Keratinocyte (primary cell): Measurements from ENCODE around the gene ZNF70. TPM values are rescaled to one million over a fixed set of nuclear protein-coding genes. Genes with fewer than 3 reads are reported as not detected.
A peak's percentile ranks its signal among the peaks of the same experiment; 100 is the strongest.

Source experiments
- DNase-seq: peaks from one replicate; pipeline ENCODE4 v3.0.0-alpha.2; 2011; ENCODE audit warnings: low read depth, missing footprints, low spot score
- FAIRE-seq: peaks from 2 replicates; lab custom pipeline; 2011; peaks lifted over from hg19 to GRCh38; lab: Jason Lieb, UNC
- H2AFZ ChIP-seq: 2 replicates; pipeline ENCODE4 v1.6.0; 2012; ENCODE audit warnings: low read length, control low read depth, inconsistent platforms; ENCODE audit not compliant: control insufficient read depth
- H3K27ac ChIP-seq: 2 replicates; pipeline ENCODE4 v1.5.1; 2011; ENCODE audit warnings: low read length; ENCODE audit not compliant: control insufficient read depth, insufficient read depth
- H3K27me3 ChIP-seq: 3 replicates; pipeline ENCODE4 v1.6.0; 2011; ENCODE audit warnings: low read length; ENCODE audit not compliant: control insufficient read depth, insufficient read depth; ENCODE audit errors: extremely low read depth
- H3K36me3 ChIP-seq, 2 experiments: 2 replicates in 1 of 2; 3 replicates in 1 of 2; pipeline ENCODE4 v1.5.1; 2011; ENCODE audit warnings: low read length in 2 of 2, mild to moderate bottlenecking in 1 of 2; ENCODE audit not compliant: control insufficient read depth in 2 of 2, insufficient read depth in 2 of 2; ENCODE audit errors: extremely low read depth in 1 of 2
- H3K4me1 ChIP-seq: 3 replicates; pipeline ENCODE4 v1.5.1; 2011; ENCODE audit warnings: low read length; ENCODE audit not compliant: control insufficient read depth, insufficient read depth; ENCODE audit errors: extremely low read depth
- H3K4me2 ChIP-seq: 3 replicates; pipeline ENCODE4 v1.6.0; 2011; ENCODE audit warnings: low read depth, low read length; ENCODE audit not compliant: control insufficient read depth, insufficient read depth; ENCODE audit errors: extremely low read depth
- H3K4me3 ChIP-seq, 3 experiments: fragments of 200-600 bp in 1 of 3; sonication (generic) in 1 of 3; 2 replicates in 2 of 3; 3 replicates in 1 of 3; pipeline ENCODE4 v1.5.1; 2011 to 2016; ENCODE audit warnings: low read length in 3 of 3, mild to moderate bottlenecking in 3 of 3, control low read depth in 2 of 3, inconsistent platforms in 1 of 3, low read depth in 1 of 3, mixed read lengths in 1 of 3, mixed run types in 1 of 3, moderate library complexity in 1 of 3; ENCODE audit not compliant: control insufficient read depth in 2 of 3, insufficient read depth in 2 of 3; ENCODE audit errors: extremely low read depth in 1 of 3
- H3K79me2 ChIP-seq: 2 replicates; pipeline ENCODE4 v1.6.0; 2012; ENCODE audit warnings: low read length; ENCODE audit not compliant: control insufficient read depth, insufficient read depth
- H3K9ac ChIP-seq: 3 replicates; pipeline ENCODE4 v1.6.0; 2011; ENCODE audit warnings: low read length; ENCODE audit not compliant: control insufficient read depth, insufficient read depth; ENCODE audit errors: extremely low read depth
- H3K9me1 ChIP-seq: 3 replicates; pipeline ENCODE4 v1.6.0; 2011; ENCODE audit warnings: low read length; ENCODE audit not compliant: control insufficient read depth, insufficient read depth; ENCODE audit errors: extremely low read depth
- H3K9me3 ChIP-seq: 2 replicates; pipeline ENCODE4 v1.5.1; 2012; ENCODE audit warnings: low read depth, low read length; ENCODE audit not compliant: control insufficient read depth
- H4K20me1 ChIP-seq: 3 replicates; pipeline ENCODE4 v1.6.0; 2011; ENCODE audit warnings: low read length; ENCODE audit not compliant: control insufficient read depth, insufficient read depth; ENCODE audit errors: extremely low read depth
- EZH2 ChIP-seq: IDR thresholded peaks from one replicate; pipeline ENCODE4 v1.6.1; 2012; ENCODE audit warnings: inconsistent platforms, mild to moderate bottlenecking, low read length, moderate library complexity
- dilution Hi-C: fragments of 300-500 bp; cut with MboI; formaldehyde crosslinking; loops from one replicate; pipeline ENCODE4 v1.7.0; 2020; ENCODE audit warnings: low sequenced_read_pairs; ENCODE audit not compliant: extremely low pct_ligation_motif_present
- polyA plus RNA-seq, 5 experiments: library from polyadenylated mRNA; depleted of rRNA in 3 of 5; stranded (reverse) in 3 of 5; stranded (forward) in 1 of 5; unstranded in 1 of 5; fragments of >200 nt; gene quantifications; 1 replicate in 1 of 5; 2 replicates in 3 of 5; 3 replicates in 1 of 5; pipeline versions ENCODE4 v1.2.1 to v1.2.3, GENCODE V29; 2011 to 2012; ENCODE audit warnings: missing spikeins in 2 of 5, low read depth in 1 of 5, low replicate concordance in 1 of 5
- TF ChIP-seq, protein P1 (sequence below), 3 experiments: IDR thresholded peaks in 1 of 3; conservative IDR thresholded peaks in 1 of 3; optimal IDR thresholded peaks in 1 of 3; 2 replicates in 2 of 3; 3 replicates in 1 of 3; pipeline versions ENCODE3 to v1.5.1; 2011; ENCODE audit warnings: low read length in 3 of 3, mild to moderate bottlenecking in 3 of 3, moderate library complexity in 2 of 3, control low read depth in 1 of 3, inconsistent platforms in 1 of 3; ENCODE audit not compliant: insufficient read depth in 2 of 3; ENCODE audit errors: extremely low read depth in 1 of 3

Gene ZNF70
- polyA plus RNA-seq, 1 donor (not counting 4 experiments of a cell fraction or from before 2014, with no cell fraction given) = 0.55 TPM

DNA sequence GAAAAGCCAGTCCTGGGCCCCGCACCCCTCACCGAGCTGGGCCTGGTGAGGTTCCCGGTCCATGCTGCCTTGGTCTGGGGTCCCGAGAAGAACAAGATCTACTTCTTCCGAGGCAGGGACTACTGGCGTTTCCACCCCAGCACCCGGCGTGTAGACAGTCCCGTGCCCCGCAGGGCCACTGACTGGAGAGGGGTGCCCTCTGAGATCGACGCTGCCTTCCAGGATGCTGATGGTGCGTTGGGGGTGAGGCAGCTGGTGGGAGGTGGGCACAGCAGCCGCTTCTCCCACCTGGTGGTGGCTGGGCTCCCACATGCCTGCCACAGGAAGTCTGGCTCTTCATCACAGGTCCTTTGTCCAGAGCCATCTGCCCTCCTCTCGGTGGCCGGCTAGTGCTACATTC is 31.3 kb upstream of the ZNF70 start:
- Histone ChIP-seq H3K4me3 (no peak overlapping the region), H3K4me1 (peaks cover 22% of the 10 kb centered on the region), H3K27ac (no peak overlapping the region), H3K36me3 (no peaks in the 10 kb centered on the region), H4K20me1 (no peaks in the 10 kb centered on the region), H3K4me2 (peak overlapping the region; percentile 37), H3K9me1 (no peaks in the 10 kb centered on the region), H3K27me3 (no peaks in the 10 kb centered on the region), H2AFZ (no peak overlapping the region), H3K9ac (no peak overlapping the region), H3K79me2 (no peaks in the 10 kb centered on the region), H3K9me3 (no peaks in the 10 kb centered on the region)
- DNase-seq (no peak), FAIRE-seq (no peak)
- no peak for TF ChIP-seq EZH2
- TF ChIP-seq, protein P1, sequence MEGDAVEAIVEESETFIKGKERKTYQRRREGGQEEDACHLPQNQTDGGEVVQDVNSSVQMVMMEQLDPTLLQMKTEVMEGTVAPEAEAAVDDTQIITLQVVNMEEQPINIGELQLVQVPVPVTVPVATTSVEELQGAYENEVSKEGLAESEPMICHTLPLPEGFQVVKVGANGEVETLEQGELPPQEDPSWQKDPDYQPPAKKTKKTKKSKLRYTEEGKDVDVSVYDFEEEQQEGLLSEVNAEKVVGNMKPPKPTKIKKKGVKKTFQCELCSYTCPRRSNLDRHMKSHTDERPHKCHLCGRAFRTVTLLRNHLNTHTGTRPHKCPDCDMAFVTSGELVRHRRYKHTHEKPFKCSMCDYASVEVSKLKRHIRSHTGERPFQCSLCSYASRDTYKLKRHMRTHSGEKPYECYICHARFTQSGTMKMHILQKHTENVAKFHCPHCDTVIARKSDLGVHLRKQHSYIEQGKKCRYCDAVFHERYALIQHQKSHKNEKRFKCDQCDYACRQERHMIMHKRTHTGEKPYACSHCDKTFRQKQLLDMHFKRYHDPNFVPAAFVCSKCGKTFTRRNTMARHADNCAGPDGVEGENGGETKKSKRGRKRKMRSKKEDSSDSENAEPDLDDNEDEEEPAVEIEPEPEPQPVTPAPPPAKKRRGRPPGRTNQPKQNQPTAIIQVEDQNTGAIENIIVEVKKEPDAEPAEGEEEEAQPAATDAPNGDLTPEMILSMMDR (optimal IDR thresholded peaks at IDR 0.05 in 1 of 3, IDR thresholded peaks at IDR 0.05 in 1 of 3, conservative IDR thresholded peaks at IDR 0.05 in 1 of 3; ENCODE audit: extremely low read depth in 1 of 3, insufficient read depth in 2 of 3, low read length in 3 of 3) = no peak
- dilution Hi-C loops = no loop called here

DNA sequence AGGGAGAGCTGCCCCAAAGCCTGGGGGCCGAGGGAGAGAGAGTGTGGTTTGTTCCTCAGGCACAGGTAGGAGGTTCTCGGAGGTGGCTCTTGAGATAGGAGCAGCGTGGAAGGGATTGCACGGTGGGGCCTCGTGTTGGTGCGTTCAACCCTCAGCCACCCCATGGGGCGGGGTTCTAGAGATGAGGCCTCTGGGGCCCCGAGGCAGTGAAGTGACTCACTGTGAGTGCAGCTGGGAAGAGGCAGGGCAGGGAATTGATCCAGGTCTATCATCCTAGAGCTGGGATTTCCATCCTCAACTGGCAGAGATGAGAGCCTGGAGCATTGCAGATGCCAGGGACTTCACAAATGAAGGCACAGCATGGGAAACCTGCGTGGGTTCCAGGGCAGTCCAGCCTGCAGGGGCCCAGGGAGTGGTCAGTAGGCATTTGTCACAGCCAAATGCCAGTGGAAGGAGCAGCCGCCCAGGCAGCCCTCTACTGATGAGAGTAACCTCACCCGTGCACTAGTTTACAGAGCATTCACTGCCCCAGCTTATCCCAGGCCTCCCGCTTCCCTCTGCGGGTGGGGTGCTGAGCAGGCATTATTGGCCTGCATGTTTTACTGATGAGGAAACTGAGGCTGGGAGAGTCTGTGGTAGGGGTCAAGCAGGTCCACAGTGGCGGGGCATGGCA is 30.7 kb upstream of the ZNF70 start:
- no peaks in the 10 kb centered on the region for H3K9me1 ChIP-seq
- dilution Hi-C loops = no loop called here
- FAIRE-seq (peak; percentile 90), DNase-seq (peak; percentile 70)
- H3K4me1 ChIP-seq = peaks cover 21% of the 10 kb centered on the region
- no peaks in the 10 kb centered on the region for H3K36me3 ChIP-seq
- no peaks in the 10 kb centered on the region for H4K20me1 ChIP-seq
- peak overlapping the region in 1 of 3 experiments; percentile 5 for H3K4me3 ChIP-seq
- H3K79me2 ChIP-seq = no peaks in the 10 kb centered on the region
- no peak overlapping the region for H3K9ac ChIP-seq
- peak overlapping the region; percentile 6 for H3K27ac ChIP-seq
- TF ChIP-seq, protein P1 (optimal IDR thresholded peaks at IDR 0.05 in 1 of 3, IDR thresholded peaks at IDR 0.05 in 1 of 3, conservative IDR thresholded peaks at IDR 0.05 in 1 of 3; ENCODE audit: extremely low read depth in 1 of 3, insufficient read depth in 2 of 3, low read length in 3 of 3) = no peak
- TF ChIP-seq EZH2 = no peak
- no peaks in the 10 kb centered on the region for H3K27me3 ChIP-seq
- H3K9me3 ChIP-seq = no peaks in the 10 kb centered on the region
- peak overlapping the region; percentile 37 for H3K4me2 ChIP-seq
- peak overlapping the region; percentile 87 for H2AFZ ChIP-seq
